HepG2 (cell line): ENCODE results near the gene EFEMP2. TPM values are rescaled to one million over a fixed set of nuclear protein-coding genes. Genes with fewer than 3 reads are reported as not detected.

Experiments used
- CENPT ChIP-seq: sonication (generic); formaldehyde crosslinking; IDR thresholded peaks from 2 replicates; pipeline ENCODE4 v1.8.0; 2022; ENCODE audit warnings: low read depth, mild to moderate bottlenecking, moderate library complexity, missing genetic modification reagents
- GFI1 ChIP-seq: sonication (generic); formaldehyde crosslinking; IDR thresholded peaks from 2 replicates; pipeline ENCODE4 v1.5.0; 2020; ENCODE audit warnings: missing genetic modification reagents, mild to moderate bottlenecking, borderline replicate concordance
- HDAC2 ChIP-seq: sonication (generic); formaldehyde crosslinking; IDR thresholded peaks from 2 replicates; pipeline ENCODE4 v1.4.0; 2020; ENCODE audit warnings: missing genetic modification reagents
- HMG20B ChIP-seq: conservative IDR thresholded peaks from 2 replicates; pipeline ENCODE4 v1.6.1; 2016; ENCODE audit warnings: missing genetic modification reagents, missing compliant biosample characterization
- HNRNPL ChIP-seq: fragments of 200-400 bp; formaldehyde crosslinking; IDR thresholded peaks from 2 replicates; pipeline ENCODE4 v1.6.1; 2017; ENCODE audit warnings: mild to moderate bottlenecking, low read depth, low read length
- JARID2 ChIP-seq: sonication (generic); formaldehyde crosslinking; IDR thresholded peaks from 2 replicates; pipeline ENCODE4 v1.8.1; 2023; ENCODE audit warnings: missing genetic modification reagents, inconsistent platforms; ENCODE audit not compliant: insufficient replicate concordance
- MXD4 ChIP-seq: IDR thresholded peaks from 2 replicates; pipeline ENCODE4 v1.6.1; 2016; ENCODE audit warnings: mild to moderate bottlenecking, missing biosample characterization, missing genetic modification reagents
- MXI1 ChIP-seq: IDR thresholded peaks from 3 replicates; pipeline ENCODE4 v1.6.1; 2012; ENCODE audit warnings: low read depth, low read length, inconsistent platforms, borderline replicate concordance
- SOX13 ChIP-seq, 3 experiments: fragments of 450-650 bp in 1 of 3; sonication (generic) in 1 of 3; formaldehyde crosslinking in 1 of 3; IDR thresholded peaks in 2 of 3; conservative IDR thresholded peaks in 1 of 3; 2 replicates each; pipeline versions ENCODE4 v1.5.0 to v1.6.1; 2016 to 2020; ENCODE audit warnings: antibody characterized with exemption in 1 of 3, mild to moderate bottlenecking in 1 of 3, missing compliant biosample characterization in 1 of 3, missing genetic modification reagents in 1 of 3, moderate library complexity in 1 of 3
- TOPORS ChIP-seq: sonication (generic); formaldehyde crosslinking; IDR thresholded peaks from 2 replicates; pipeline ENCODE4 v1.8.0; 2023; ENCODE audit warnings: mild to moderate bottlenecking, missing genetic modification reagents
- ZNF430 ChIP-seq: sonication (generic); formaldehyde crosslinking; IDR thresholded peaks from 2 replicates; pipeline ENCODE4 v1.9.0; 2021; ENCODE audit warnings: mild to moderate bottlenecking, missing genetic modification reagents
- ZNF614 ChIP-seq: IDR thresholded peaks from 2 replicates; pipeline ENCODE4 v1.6.1; 2018; ENCODE audit warnings: missing biosample characterization, missing genetic modification reagents, inconsistent platforms, borderline replicate concordance
- ZNF772 ChIP-seq: sonication (generic); formaldehyde crosslinking; IDR thresholded peaks from 2 replicates; pipeline ENCODE4 v1.5.0; 2020; ENCODE audit warnings: mild to moderate bottlenecking, missing genetic modification reagents
- ZNF790 ChIP-seq: sonication (generic); formaldehyde crosslinking; IDR thresholded peaks from 2 replicates; pipeline ENCODE4 v1.8.0; 2022; ENCODE audit warnings: missing genetic modification reagents, mild to moderate bottlenecking, borderline replicate concordance
- polyA plus RNA-seq, 8 experiments: library from polyadenylated mRNA; depleted of rRNA in 3 of 8; stranded (reverse) in 7 of 8; unstranded in 1 of 8; fragments of >200 nt; fragmentation: Illumina TruSeq in 4 of 8; extraction: Trizol in 4 of 8; gene quantifications; 2 replicates each; pipeline versions ENCODE4 v1.2.1 to v1.2.3, GENCODE V29; 2011 to 2016; ENCODE audit warnings: low read depth in 4 of 8, missing spikeins in 1 of 8, mixed read lengths in 1 of 8; ENCODE audit not compliant: insufficient read depth in 1 of 8
- total RNA-seq, 5 experiments: library from RNA; depleted of rRNA; stranded (reverse); fragments of >200 nt; fragmentation: Illumina TruSeq; extraction: Trizol; gene quantifications; 2 replicates each; pipeline ENCODE4 v1.2.3, GENCODE V29; 2016; ENCODE audit warnings: low read depth in 1 of 5
- TF ChIP-seq, protein P1 (sequence below): sonication (generic); formaldehyde crosslinking; IDR thresholded peaks from 2 replicates; pipeline ENCODE4 v1.4.0; 2020; ENCODE audit warnings: missing genetic modification reagents, borderline replicate concordance
- TF ChIP-seq, protein P2 (sequence below): sonication (generic); formaldehyde crosslinking; IDR thresholded peaks from 2 replicates; pipeline ENCODE4 v1.5.1; 2020; ENCODE audit warnings: missing genetic modification reagents, mild to moderate bottlenecking, borderline replicate concordance
- TF ChIP-seq, protein P3 (sequence below): IDR thresholded peaks from 2 replicates; pipeline ENCODE4 v1.6.1; 2016; ENCODE audit warnings: mild to moderate bottlenecking

EFEMP2 gene
- total and polyA plus RNA-seq, 2 of the 13 experiments (the other 11 are each of a cell fraction or from before 2014, with no cell fraction given) = 7.4 to 29.7 TPM

DNA sequence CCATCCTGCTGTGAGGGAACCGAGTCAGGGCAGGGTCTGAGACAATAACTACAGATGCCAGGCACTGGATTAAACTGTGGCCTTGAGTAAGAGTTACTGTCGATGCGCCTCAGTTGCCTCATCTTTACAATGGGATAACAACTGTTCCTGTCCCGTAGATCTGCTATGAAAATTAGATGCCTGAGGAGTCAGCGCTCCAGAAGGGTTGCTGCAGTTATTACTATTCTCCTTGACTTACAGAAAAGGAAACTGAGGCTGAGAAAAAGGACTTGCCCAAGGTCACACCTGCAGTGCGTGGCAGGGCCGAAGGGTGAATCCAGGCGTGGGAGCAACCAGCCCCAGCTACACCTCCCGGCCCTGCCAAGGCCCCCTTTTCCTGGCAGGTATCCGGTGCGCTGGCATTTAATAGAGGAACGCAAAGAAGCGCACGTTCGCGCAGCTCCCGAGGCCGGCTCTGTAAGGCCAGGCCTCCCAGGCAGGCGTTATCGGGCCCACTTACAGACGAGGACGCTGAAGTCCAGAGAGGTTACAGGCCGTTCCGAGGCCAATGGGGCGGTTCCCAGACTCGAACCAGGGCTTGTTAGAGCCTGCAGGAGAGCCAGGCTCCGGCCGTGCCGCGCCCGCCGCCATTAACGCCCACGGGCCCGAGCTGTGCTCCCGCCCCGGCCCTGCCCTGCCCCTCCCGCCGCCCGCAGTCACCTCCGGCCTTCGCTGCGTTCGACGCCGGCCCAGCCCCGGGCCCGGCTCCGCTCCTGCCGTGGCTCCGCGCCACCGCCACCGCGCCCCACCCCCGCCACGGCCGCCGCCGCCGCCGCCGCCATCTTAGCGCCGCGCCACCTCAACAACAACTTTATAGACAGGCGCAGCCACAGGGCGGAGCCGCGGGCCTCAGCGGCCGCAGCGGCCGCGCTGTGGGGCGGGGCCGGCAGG lies 45.9 kb upstream of the EFEMP2 start, which contains the start of gene C11orf68 (continued):
- no peak for TF ChIP-seq HDAC2 (CRISPR knock-in tag)
- TF ChIP-seq HMG20B = no peak
- TF ChIP-seq ZNF430 (CRISPR knock-in tag) = no peak
- TF ChIP-seq, protein P1, sequence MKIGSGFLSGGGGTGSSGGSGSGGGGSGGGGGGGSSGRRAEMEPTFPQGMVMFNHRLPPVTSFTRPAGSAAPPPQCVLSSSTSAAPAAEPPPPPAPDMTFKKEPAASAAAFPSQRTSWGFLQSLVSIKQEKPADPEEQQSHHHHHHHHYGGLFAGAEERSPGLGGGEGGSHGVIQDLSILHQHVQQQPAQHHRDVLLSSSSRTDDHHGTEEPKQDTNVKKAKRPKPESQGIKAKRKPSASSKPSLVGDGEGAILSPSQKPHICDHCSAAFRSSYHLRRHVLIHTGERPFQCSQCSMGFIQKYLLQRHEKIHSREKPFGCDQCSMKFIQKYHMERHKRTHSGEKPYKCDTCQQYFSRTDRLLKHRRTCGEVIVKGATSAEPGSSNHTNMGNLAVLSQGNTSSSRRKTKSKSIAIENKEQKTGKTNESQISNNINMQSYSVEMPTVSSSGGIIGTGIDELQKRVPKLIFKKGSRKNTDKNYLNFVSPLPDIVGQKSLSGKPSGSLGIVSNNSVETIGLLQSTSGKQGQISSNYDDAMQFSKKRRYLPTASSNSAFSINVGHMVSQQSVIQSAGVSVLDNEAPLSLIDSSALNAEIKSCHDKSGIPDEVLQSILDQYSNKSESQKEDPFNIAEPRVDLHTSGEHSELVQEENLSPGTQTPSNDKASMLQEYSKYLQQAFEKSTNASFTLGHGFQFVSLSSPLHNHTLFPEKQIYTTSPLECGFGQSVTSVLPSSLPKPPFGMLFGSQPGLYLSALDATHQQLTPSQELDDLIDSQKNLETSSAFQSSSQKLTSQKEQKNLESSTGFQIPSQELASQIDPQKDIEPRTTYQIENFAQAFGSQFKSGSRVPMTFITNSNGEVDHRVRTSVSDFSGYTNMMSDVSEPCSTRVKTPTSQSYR (CRISPR knock-in tag) = no peak
- TF ChIP-seq, protein P2, sequence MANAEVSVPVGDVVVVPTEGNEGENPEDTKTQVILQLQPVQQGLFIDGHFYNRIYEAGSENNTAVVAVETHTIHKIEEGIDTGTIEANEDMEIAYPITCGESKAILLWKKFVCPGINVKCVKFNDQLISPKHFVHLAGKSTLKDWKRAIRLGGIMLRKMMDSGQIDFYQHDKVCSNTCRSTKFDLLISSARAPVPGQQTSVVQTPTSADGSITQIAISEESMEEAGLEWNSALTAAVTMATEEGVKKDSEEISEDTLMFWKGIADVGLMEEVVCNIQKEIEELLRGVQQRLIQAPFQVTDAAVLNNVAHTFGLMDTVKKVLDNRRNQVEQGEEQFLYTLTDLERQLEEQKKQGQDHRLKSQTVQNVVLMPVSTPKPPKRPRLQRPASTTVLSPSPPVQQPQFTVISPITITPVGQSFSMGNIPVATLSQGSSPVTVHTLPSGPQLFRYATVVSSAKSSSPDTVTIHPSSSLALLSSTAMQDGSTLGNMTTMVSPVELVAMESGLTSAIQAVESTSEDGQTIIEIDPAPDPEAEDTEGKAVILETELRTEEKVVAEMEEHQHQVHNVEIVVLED (CRISPR knock-in tag) = no peak; the same call in 1 of the 2 replicates
- no peak for TF ChIP-seq ZNF790 (CRISPR knock-in tag)
- TF ChIP-seq HNRNPL = no peak
- TF ChIP-seq ZNF614 (CRISPR knock-in tag) = no peak
- TF ChIP-seq SOX13 (IDR thresholded peaks at IDR 0.05) = no peak
- TF ChIP-seq SOX13 (CRISPR knock-in tag; conservative IDR thresholded peaks at IDR 0.05 in 1 of 2, IDR thresholded peaks at IDR 0.05 in 1 of 2) = no peak
- no peak for TF ChIP-seq GFI1 (CRISPR knock-in tag)
- no peak for TF ChIP-seq TOPORS
- TF ChIP-seq MXD4 = 0 out of 2 replicates have a peak, but pooled peaks have one; percentile 15
- no peak for TF ChIP-seq MXI1
- no peak for TF ChIP-seq ZNF772 (CRISPR knock-in tag)
- no peak for TF ChIP-seq CENPT (CRISPR knock-in tag)
- TF ChIP-seq JARID2 (CRISPR knock-in tag) = no peak
- TF ChIP-seq, protein P3, sequence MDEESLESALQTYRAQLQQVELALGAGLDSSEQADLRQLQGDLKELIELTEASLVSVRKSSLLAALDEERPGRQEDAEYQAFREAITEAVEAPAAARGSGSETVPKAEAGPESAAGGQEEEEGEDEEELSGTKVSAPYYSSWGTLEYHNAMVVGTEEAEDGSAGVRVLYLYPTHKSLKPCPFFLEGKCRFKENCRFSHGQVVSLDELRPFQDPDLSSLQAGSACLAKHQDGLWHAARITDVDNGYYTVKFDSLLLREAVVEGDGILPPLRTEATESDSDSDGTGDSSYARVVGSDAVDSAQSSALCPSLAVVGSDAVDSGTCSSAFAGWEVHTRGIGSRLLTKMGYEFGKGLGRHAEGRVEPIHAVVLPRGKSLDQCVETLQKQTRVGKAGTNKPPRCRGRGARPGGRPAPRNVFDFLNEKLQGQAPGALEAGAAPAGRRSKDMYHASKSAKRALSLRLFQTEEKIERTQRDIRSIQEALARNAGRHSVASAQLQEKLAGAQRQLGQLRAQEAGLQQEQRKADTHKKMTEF (CRISPR knock-in tag) = peak; percentile 8; the same call in 1 of the 2 replicates
